ENCODE data around the gene MAPKAP1.

The MAPKAP1 gene

DNA sequence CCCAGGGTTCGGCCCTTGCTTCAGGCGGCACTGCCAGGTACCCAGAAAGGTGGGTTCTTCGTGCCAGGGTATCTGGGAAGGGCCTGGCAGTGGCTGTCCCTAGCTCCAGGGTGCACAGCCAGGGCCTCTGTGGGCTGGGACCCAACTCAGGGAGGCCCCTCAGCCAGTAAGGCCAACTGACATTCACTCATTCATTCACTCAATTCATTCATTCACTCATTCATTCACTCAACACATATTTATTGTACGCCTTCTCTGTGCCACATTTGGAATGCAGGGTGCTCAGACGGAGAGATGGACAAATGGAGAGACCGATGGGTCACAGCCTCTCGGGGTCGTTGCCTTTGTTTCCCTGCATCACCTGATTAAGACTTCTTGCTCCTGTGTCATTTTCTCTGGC is 290.5 kb downstream of the MAPKAP1 start:
- TF ChIP-seq ZNF274 (IDR thresholded peaks at IDR 0.05; ENCODE audit: low read depth, low read length) = no peak

DNA sequence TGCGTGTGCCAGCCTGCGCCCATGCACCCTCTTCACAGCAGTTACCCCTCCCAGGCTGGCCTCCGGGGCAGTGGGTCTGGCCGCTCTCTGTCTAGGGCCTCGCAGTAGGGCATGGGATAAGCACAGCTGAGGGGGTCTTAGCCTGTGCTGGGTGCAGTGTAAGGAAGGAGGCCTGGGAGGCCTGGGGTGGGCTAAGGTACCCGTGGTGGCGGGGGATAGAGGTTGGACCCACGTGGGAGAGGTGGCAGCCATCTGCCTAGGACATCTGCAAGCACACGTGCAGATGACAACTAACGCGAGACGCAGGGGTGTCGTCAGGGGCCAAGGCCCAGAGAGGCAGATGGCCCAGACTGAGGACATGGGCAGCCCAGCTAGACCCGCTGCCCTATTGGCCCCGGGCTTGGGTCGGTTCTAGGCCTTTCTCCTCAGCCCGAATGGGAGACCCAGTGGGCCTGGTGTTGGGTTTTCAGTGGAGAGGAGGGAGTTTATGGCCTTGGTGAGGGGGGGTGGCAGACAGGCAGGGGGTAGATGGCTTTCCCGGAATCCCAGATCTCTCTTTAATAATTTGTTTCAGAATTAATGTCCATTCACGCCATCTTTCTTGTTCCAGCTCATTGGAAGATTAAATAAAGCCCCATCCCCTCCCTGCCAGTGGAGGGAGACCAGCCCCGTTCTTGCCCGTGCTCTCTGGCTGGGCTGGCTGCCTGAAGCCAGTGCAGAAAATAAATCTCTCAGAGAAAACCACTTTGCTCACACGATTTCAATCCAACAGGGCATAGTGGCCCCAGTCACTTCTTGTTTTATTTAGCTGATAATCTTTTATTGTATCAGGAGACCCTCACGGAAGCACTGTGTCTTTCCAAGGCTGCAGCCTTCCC is 291.2 kb downstream of the MAPKAP1 start:
- TF ChIP-seq ZNF274 (IDR thresholded peaks at IDR 0.05; ENCODE audit: low read depth, low read length) = no peak

More for the DNA sequence above, 290.5 kb downstream of the MAPKAP1 start:
- H3K4me3 ChIP-seq (ENCODE audit: low read length) = no peak overlapping the region

DNA sequence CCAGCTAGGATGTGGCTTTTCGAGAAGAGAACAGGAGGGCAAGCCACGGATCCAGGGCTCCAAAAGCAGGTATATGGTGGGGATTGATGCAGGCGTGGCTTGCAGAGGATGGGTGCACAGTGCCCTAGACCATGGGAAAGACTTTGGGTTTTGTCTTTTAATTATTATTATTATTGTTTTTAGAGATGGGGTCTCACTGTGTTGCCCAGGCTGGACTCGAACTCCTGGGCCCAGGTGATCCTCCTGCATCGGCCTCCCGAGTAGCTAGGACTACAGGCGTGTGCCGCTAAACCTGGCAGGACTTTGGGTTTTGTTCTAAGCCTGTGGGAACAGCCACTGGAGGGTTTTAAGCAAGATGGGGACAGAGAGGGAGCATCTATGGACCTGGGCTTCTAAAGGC is 293.4 kb downstream of the MAPKAP1 start:
- TF ChIP-seq ZNF274 (IDR thresholded peaks at IDR 0.05; ENCODE audit: low read depth, low read length) = no peak
- no peak overlapping the region for H3K4me3 ChIP-seq (ENCODE audit: low read length)

More for the DNA sequence above, 291.2 kb downstream of the MAPKAP1 start:
- no peak overlapping the region for H3K4me3 ChIP-seq (ENCODE audit: low read length)

DNA sequence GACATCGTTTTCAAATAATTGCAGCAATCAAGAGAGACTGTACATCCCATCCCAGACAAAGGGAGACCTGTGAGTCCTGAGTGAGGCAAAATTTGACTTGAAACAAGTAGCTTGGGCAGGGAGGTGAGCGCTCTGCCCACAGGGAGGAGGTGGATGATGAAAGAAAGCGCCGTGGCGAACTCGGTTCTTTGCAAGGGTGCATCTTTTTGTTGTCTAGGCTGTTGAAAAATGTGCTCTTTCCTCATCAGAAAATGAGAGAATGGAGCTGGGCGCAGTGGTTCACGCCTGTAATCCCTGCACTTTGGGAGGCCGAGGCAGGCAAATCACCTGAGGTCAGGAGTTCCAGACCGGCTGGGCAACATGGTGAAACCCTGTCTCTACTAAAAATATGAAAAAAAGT is 294.8 kb downstream of the MAPKAP1 start:
- no peak for TF ChIP-seq ZNF274 (IDR thresholded peaks at IDR 0.05; ENCODE audit: low read depth, low read length)
- H3K4me3 ChIP-seq (ENCODE audit: low read length) = no peak overlapping the region

DNA sequence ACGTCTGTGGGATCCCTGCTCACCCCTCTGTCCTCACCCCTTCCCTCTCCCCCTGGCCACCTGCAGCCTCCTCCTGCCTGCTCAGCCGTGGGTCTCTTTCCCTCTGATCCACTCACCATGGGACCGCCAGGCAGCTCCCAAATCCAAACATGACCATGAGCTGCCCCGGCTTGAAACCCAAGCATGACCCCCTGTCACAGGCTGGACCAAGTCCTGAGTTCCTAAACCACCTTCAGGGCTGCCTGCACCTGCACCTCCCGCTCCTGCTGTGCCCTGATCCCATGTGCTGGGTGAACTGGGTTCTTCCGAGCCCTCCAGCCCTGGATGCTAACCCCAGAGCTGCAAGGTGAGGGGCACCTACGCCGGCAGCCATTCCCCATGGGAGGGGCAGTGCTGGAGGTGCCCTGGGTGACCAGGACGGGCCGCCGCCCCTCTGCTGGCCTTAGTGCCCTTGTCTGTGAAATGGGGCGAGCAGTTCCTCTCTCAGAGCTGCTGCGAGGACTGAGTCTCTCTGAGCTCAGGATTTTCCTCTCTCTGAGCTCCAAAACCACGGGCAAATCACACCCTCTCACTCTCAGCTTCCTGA is 295.7 kb downstream of the MAPKAP1 start:
- peak overlapping the region; percentile 64; the same call in 1 of the 2 replicates for H3K4me3 ChIP-seq (ENCODE audit: low read length)

DNA sequence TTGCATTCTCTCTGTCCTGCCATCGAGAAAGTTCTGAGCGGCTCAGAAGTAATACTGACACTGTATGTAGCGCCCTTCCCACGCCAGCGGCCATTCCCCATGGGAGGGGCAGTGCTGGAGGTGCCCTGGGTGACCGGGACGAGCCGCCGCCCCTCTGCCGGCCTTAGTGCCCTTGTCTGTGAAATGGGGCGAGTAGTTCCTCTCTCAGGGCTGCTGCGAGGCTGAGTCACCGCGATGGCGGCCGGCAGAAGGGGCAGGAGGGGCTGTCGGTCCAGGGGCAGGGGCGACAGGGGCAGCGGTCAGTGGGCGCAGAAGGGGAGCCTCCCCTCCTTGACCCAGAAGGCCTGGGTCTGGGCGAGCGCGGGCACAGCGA is 296.5 kb downstream of the MAPKAP1 start:
- H3K4me3 ChIP-seq (ENCODE audit: low read length) = peak overlapping the region; percentile 64; the same call in 1 of the 2 replicates
- no peak for TF ChIP-seq ZNF274 (IDR thresholded peaks at IDR 0.05; ENCODE audit: low read depth, low read length)

More for the DNA sequence above, 295.7 kb downstream of the MAPKAP1 start:
- TF ChIP-seq ZNF274 (IDR thresholded peaks at IDR 0.05; ENCODE audit: low read depth, low read length) = no peak

DNA sequence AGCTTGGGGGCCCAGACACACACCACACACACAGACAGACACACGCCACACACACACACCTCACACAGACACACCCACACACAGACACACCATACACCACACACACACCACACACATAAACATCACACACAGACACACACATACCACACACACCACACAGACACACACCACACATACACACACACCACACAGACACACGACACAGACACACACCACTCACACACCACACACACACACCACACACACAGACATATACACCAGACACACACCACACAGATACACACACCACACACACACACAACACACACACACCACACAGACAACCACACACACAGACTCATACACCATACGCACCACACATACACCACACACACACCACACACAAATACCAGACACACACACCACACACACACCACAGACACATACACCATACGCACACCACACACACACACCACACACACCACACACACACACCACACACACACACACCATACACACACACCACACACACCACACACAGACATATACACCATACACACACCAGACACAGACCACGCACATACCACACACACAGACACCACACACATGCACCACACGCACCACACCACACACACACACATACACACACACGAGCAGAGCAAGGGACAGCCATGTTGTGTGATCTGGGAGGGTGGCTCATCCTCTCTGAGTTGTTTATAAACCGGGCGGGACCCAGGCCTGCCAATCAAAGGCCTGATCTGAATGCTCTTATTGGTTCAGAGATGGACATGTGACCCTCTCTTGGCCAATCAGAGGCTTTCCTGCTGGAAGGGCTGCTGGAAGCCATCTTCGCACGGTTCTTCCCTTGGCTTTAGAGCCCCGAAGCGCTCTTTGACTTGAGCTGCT is 297.1 kb downstream of the MAPKAP1 start:
- H3K4me3 ChIP-seq (ENCODE audit: low read length) = peak overlapping the region; percentile 64; the same call in 1 of the 2 replicates
- TF ChIP-seq ZNF274 (IDR thresholded peaks at IDR 0.05; ENCODE audit: low read depth, low read length) = no peak

DNA sequence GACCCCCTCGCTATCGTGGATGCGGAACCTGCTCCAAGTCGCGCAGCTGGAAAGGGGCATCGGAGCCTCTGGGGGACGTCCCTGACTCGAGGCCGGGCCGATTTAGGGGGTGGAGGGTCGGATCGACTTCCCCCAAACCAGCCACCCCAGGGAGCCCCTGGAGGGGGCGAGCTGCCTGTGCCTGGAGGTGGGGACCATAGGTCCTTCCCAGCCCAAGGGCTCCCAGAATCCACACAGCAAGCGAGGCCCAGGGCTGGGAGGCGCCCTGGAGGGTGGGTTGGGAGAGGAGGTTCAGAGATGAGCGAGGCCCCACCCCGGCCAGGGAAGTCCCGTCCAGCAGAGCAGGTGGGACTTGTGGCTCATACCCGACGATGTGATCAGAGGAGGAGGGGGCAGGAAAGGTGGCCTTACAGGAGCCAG is 297.8 kb downstream of the MAPKAP1 start:
- TF ChIP-seq ZNF274 (IDR thresholded peaks at IDR 0.05; ENCODE audit: low read depth, low read length) = no peak

DNA sequence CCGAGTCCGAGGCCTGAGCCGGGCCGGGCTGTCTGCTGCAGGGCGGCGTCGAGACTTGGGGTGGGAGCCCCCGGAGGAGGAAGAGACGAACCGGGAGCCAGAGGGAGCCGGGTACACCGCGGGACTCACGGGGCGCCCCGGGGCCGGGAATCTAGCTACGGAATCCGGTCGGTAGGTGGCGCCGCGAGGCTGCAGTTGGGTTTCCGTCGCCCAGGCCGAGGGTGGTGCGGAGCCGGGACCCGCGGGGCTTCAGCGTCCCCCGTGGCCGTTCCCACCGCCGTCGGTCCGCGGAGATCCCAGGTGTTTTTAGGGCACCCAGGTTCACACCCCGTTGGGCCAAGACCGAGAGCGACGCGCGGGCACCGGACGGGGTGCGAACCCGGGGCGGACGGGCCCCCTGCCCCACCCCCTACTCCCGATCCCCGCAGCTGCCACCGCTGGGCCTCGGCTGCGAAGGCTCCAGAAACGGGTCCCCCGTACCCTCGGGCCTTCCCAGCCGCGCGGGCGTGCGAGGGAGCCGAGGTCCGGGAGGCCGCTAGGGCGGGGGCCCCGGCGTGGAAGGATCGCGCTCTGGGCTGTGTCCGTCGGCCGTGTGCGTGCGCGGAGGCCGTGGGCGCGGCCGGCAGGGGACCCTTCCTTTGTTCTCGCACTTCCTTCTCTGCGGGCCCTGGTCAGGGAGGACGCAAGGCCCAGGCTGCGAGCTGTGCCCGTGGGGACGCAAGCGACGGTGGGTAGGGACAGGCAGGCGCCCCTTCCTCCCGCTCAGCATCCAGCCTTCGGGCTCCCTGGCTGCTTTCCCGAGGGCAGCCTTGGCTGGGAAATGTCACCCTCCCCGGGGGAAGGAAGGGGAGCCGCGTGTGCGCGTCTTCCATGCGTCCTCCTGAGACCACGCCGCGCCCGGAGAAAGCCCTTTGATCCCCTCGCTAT is 298.8 kb downstream of the MAPKAP1 start:
- peak overlapping the region; percentile 58; the same call in 1 of the 2 replicates for H3K4me3 ChIP-seq (ENCODE audit: low read length)
- TF ChIP-seq ZNF274 (IDR thresholded peaks at IDR 0.05; ENCODE audit: low read depth, low read length) = no peak

More for the DNA sequence above, 297.8 kb downstream of the MAPKAP1 start:
- H3K4me3 ChIP-seq (ENCODE audit: low read length) = no peak overlapping the region

DNA sequence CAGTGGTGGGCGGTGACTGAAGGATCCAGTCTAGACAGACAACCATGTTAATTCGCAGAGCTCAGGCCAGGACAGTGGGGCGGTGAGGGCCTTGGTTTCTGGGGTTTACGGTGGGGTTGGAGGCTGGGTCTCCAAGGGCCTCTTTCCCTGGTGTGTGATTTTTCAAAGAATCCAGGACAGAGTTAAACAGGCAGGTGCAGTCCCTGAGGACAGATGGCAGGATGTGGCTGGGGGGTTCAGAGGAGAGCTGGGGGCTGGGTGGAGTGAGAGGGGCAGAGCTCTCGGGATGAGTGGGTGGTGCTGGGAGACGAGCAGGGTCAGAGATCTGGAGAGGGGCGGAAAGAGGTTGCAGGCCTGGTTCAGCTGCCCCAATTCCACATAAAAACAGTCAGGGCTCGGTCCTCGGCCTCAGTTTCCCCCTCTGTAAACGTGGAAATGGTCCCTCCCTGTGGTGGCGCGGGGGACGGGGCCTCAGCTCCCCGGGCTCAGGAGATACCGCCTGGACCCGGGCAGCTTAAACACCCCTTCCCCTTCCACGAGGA is 299.5 kb downstream of the MAPKAP1 start:
- TF ChIP-seq ZNF274 (IDR thresholded peaks at IDR 0.05; ENCODE audit: low read depth, low read length) = no peak
- H3K4me3 ChIP-seq (ENCODE audit: low read length) = peak overlapping the region; percentile 58; the same call in 1 of the 2 replicates

DNA sequence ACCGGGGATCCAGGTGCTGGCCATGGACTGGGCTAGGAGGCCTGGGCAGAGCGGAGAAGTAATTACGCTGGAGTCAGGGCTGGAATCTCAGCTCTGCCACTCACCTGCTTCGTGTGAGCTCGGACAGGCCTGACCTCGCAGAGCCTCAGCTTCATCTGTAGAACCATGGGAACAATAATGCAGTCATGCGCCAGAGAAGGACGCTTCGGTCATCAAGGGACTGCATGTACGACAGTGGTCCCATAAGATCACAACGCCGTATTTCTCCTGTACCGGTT is 300.3 kb downstream of the MAPKAP1 start:
- no peak overlapping the region for H3K4me3 ChIP-seq (ENCODE audit: low read length)
- TF ChIP-seq ZNF274 (IDR thresholded peaks at IDR 0.05; ENCODE audit: low read depth, low read length) = no peak

DNA sequence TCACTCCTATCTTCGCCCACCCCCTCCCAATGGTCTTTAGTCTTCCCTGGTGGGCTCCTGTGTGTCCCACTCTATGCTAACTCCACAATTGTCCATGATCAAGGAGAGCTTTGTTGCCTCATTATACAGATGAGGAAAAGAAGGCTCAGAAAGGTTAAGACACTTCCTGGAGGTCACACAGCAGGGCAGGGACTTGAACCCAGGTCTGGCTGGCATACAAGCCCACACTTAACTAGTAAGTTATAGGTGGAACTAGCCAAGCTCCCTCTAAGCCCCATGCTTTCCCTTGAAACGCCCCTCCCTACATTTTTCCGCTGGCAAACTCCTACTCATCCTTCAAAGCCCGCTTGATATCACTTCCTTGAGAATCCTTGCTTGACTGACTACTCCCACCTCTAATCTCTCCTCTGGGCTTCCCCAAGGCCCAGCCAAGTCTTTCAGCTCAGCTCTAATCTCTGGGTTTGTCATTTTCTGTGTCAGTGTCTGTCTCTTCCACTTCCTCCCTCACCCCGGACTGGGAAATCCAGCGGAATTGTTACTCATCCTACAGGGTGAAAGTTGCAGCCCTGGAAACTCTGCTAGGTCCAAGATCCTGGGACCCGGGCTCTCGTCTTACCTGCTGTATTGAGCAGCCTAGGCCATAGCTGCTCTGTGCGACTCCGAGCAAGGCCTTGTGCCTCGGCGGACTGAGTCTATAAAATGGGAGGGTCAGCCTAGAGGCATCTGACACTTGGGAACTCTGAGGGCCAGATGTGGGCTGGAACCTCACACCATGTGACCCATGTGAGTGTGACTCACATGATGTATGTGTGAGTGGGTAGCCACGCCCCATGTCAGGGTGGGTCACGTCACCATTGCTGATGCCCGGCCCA is 300.8 kb downstream of the MAPKAP1 start:
- no peak overlapping the region for H3K4me3 ChIP-seq (ENCODE audit: low read length)
- TF ChIP-seq ZNF274 (IDR thresholded peaks at IDR 0.05; ENCODE audit: low read depth, low read length) = no peak
